H1 (cell line): ENCODE results near the gene PHACTR2. TPM values are rescaled to one million over a fixed set of nuclear protein-coding genes. Genes with fewer than 3 reads are reported as not detected.

Experiments used
- CTCF ChIA-PET: fragments of 300-600 bp; sonication (Branson Sonifier 250); formaldehyde crosslinking; loops from one replicate; lab custom pipeline; 2021; ENCODE audit not compliant: partially characterized antibody; lab: Charles Lee
- POLR2A ChIA-PET: fragments of 300-600 bp; sonication (Branson Sonifier 250); formaldehyde crosslinking; loops from one replicate; lab custom pipeline; 2021; ENCODE audit warnings: inconsistent platforms; ENCODE audit not compliant: partially characterized antibody; lab: Charles Lee
- DNase-seq, 2 experiments: peaks; one replicate each; pipeline versions ENCODE4 v3.0.0 to v3.0.0-alpha.2; 2010 to 2022; ENCODE audit warnings: low spot score in 2 of 2, low read depth in 1 of 2, mixed read lengths in 1 of 2
- FAIRE-seq: peaks from 2 replicates; lab custom pipeline; 2011; peaks lifted over from hg19 to GRCh38; lab: Jason Lieb, UNC
- H2AFZ ChIP-seq: 2 replicates; pipeline ENCODE4 v1.8.1; 2012; ENCODE audit warnings: low read length, inconsistent platforms
- H2AK5ac ChIP-seq: 2 replicates; pipeline ENCODE4 v1.6.1; 2013; ENCODE audit warnings: low read depth, low read length
- H2BK120ac ChIP-seq: replicated peaks from 2 replicates; pipeline ENCODE3; 2013; ENCODE audit warnings: low read depth, low read length, inconsistent platforms
- H2BK12ac ChIP-seq: 2 replicates; pipeline ENCODE4 v1.6.1; 2013; ENCODE audit warnings: low read depth, low read length
- H2BK15ac ChIP-seq: 2 replicates; pipeline ENCODE4 v1.6.1; 2013; ENCODE audit warnings: low read length
- H2BK20ac ChIP-seq: 2 replicates; pipeline ENCODE4 v1.6.1; 2013; ENCODE audit warnings: low read length
- H2BK5ac ChIP-seq: 2 replicates; pipeline ENCODE4 v1.6.1; 2013; ENCODE audit warnings: low read depth, low read length
- H3K14ac ChIP-seq: 2 replicates; pipeline ENCODE4 v1.6.1; 2013; ENCODE audit warnings: inconsistent platforms; ENCODE audit not compliant: insufficient read length
- H3K18ac ChIP-seq: 2 replicates; pipeline ENCODE4 v1.6.1; 2013; ENCODE audit warnings: low read length; ENCODE audit errors: extremely low read depth
- H3K23ac ChIP-seq: 2 replicates; pipeline ENCODE4 v1.6.1; 2013; ENCODE audit warnings: inconsistent platforms; ENCODE audit not compliant: insufficient read length
- H3K23me2 ChIP-seq: 2 replicates; pipeline ENCODE4 v1.6.1; 2013; ENCODE audit warnings: low read depth, low read length
- H3K27ac ChIP-seq: 2 replicates; pipeline ENCODE4 v1.6.1; 2011; ENCODE audit warnings: low read depth, low read length, inconsistent platforms
- H3K27me3 ChIP-seq, 4 experiments: replicated peaks in 1 of 4; 1 replicate in 1 of 4; 2 replicates in 3 of 4; pipeline versions ENCODE4 v1.6.1 to v1.8.1; 2011 to 2013; ENCODE audit warnings: low read length in 3 of 4, mild to moderate bottlenecking in 3 of 4, inconsistent platforms in 2 of 4, mixed read lengths in 2 of 4, moderate library complexity in 1 of 4; ENCODE audit not compliant: control insufficient read depth in 3 of 4, insufficient read depth in 3 of 4; ENCODE audit errors: extremely low read depth in 1 of 4
- H3K36me3 ChIP-seq, 4 experiments: 2 replicates each; pipeline versions ENCODE4 v1.6.1 to v1.8.1; 2011 to 2013; ENCODE audit warnings: mild to moderate bottlenecking in 4 of 4, low read length in 3 of 4, moderate library complexity in 2 of 4, control low read depth in 1 of 4, inconsistent platforms in 1 of 4; ENCODE audit not compliant: insufficient read depth in 4 of 4, control insufficient read depth in 2 of 4
- H3K4ac ChIP-seq: replicated peaks from 2 replicates; pipeline ENCODE3; 2013; ENCODE audit warnings: low read length, low read depth, mixed read lengths, inconsistent platforms; ENCODE audit not compliant: insufficient read length
- H3K4me1 ChIP-seq, 4 experiments: replicated peaks in 1 of 4; 1 replicate in 1 of 4; 2 replicates in 3 of 4; pipeline versions ENCODE4 v1.6.1 to v1.8.1; 2011 to 2013; ENCODE audit warnings: low read length in 3 of 4, inconsistent platforms in 2 of 4, mixed read lengths in 1 of 4; ENCODE audit not compliant: insufficient read depth in 4 of 4, control insufficient read depth in 3 of 4
- H3K4me2 ChIP-seq, 2 experiments: 2 replicates each; pipeline versions ENCODE4 v1.6.1 to v1.8.1; 2011 to 2013; ENCODE audit warnings: low read depth in 2 of 2, low read length in 2 of 2, control low read depth in 1 of 2, inconsistent platforms in 1 of 2, mild to moderate bottlenecking in 1 of 2; ENCODE audit not compliant: insufficient read depth in 1 of 2
- H3K4me3 ChIP-seq, 4 experiments: fragments of 200-600, 300-600 bp in 1 of 4; sonication (generic), shearing (Covaris generic), sonication (Bioruptor Twin) in 1 of 4; 2 replicates each; pipeline versions ENCODE4 v1.5.1 to v1.8.1; 2011 to 2016; ENCODE audit warnings: low read length in 4 of 4, low read depth in 3 of 4, control low read depth in 2 of 4, inconsistent platforms in 2 of 4, mild to moderate bottlenecking in 2 of 4, mixed read lengths in 1 of 4, moderate library complexity in 1 of 4; ENCODE audit not compliant: insufficient read depth in 2 of 4; ENCODE audit errors: extremely low read depth in 1 of 4
- H3K56ac ChIP-seq: replicated peaks from 2 replicates; pipeline ENCODE3; 2013; ENCODE audit warnings: low read depth, mild to moderate bottlenecking, mixed read lengths, low read length, inconsistent platforms; ENCODE audit not compliant: insufficient read length
- H3K79me1 ChIP-seq: 2 replicates; pipeline ENCODE4 v1.6.1; 2013; ENCODE audit warnings: low read depth, low read length, control low read depth
- H3K79me2 ChIP-seq, 2 experiments: 2 replicates each; pipeline versions ENCODE4 v1.6.1 to v1.8.1; 2012 to 2013; ENCODE audit warnings: low read length in 2 of 2, mild to moderate bottlenecking in 2 of 2, inconsistent platforms in 1 of 2; ENCODE audit not compliant: insufficient read depth in 2 of 2, control insufficient read depth in 1 of 2
- H3K9ac ChIP-seq, 4 experiments: replicated peaks in 1 of 4; 1 replicate in 1 of 4; 2 replicates in 3 of 4; pipeline versions ENCODE4 v1.6.1 to v1.8.1; 2011 to 2013; ENCODE audit warnings: low read depth in 3 of 4, low read length in 3 of 4, control low read depth in 2 of 4, mild to moderate bottlenecking in 2 of 4, moderate library complexity in 2 of 4, inconsistent platforms in 1 of 4; ENCODE audit errors: extremely low read depth in 1 of 4
- H3K9me3 ChIP-seq, 2 experiments: 2 replicates each; pipeline versions ENCODE4 v1.6.1 to v1.8.1; 2012 to 2013; ENCODE audit warnings: mild to moderate bottlenecking in 2 of 2, moderate library complexity in 2 of 2, control low read depth in 1 of 2, inconsistent platforms in 1 of 2, low read depth in 1 of 2, low read length in 1 of 2, mixed read lengths in 1 of 2; ENCODE audit not compliant: insufficient read depth in 2 of 2
- H4K20me1 ChIP-seq, 2 experiments: replicated peaks in 1 of 2; 2 replicates each; pipeline versions ENCODE3 to v1.8.1; 2011 to 2013; ENCODE audit warnings: inconsistent platforms in 2 of 2, low read length in 2 of 2, mild to moderate bottlenecking in 1 of 2; ENCODE audit not compliant: insufficient read depth in 2 of 2, control insufficient read depth in 1 of 2
- H4K5ac ChIP-seq: 2 replicates; pipeline ENCODE4 v1.6.1; 2013; ENCODE audit warnings: low read length, low read depth, mixed read lengths, inconsistent platforms; ENCODE audit not compliant: insufficient read length
- H4K8ac ChIP-seq: 2 replicates; pipeline ENCODE4 v1.8.0; 2013; ENCODE audit warnings: mild to moderate bottlenecking, moderate library complexity, low read length, inconsistent platforms; ENCODE audit not compliant: insufficient read depth; ENCODE audit errors: extremely low read depth
- H4K91ac ChIP-seq: replicated peaks from 2 replicates; pipeline ENCODE3; 2013; ENCODE audit warnings: low read length, mixed read lengths, inconsistent platforms; ENCODE audit not compliant: insufficient read length
- TAF1 ChIP-seq: IDR thresholded peaks from 2 replicates; pipeline ENCODE4 v1.6.1; 2011; ENCODE audit warnings: mild to moderate bottlenecking, low read depth, low read length
- TEAD4 ChIP-seq: IDR thresholded peaks from 2 replicates; pipeline ENCODE4 v1.6.1; 2012; ENCODE audit warnings: low read depth, low read length, inconsistent platforms, mixed read lengths
- WGBS, 2 experiments: shearing (Covaris generic) in 1 of 2; methylation state at CpG; one replicate each; pipeline versions ENCODE4 v1.1.6 to v1.1.7; 2013 to 2015; ENCODE audit warnings: low lambda C conversion rate in 2 of 2, mixed read lengths in 2 of 2, inconsistent platforms in 1 of 2, low coverage in 1 of 2, missing lambda C conversion rate in 1 of 2; ENCODE audit not compliant: insufficient replicate concordance in 2 of 2, insufficient coverage in 1 of 2, insufficient read length in 1 of 2; ENCODE audit errors: extremely low coverage in 1 of 2, missing lambda C conversion rate in 1 of 2; 5-methylcytosine and 5-hydroxymethylcytosine counted together
- polyA plus RNA-seq, 7 experiments: library from polyadenylated mRNA; depleted of rRNA in 3 of 7; stranded (reverse) in 5 of 7; unstranded in 2 of 7; fragments of >200 nt in 5 of 7; fragments of 200-250 nt in 2 of 7; gene quantifications; 1 replicate in 5 of 7; 2 replicates in 1 of 7; 4 replicates in 1 of 7; pipeline versions ENCODE4 v1.2.1 to v1.2.3, GENCODE V29; 2011 to 2013; ENCODE audit warnings: missing spikeins in 2 of 7, mixed read lengths in 2 of 7
- total RNA-seq: library from RNA; stranded (reverse); fragmentation: NEBNext Ultra II Directional; extraction: Animal tissue kit (Norgen Biotek cat#: 25700); gene quantifications from 2 replicates; pipeline ENCODE4 v1.2.1, GENCODE V29; 2021

Gene PHACTR2
- total and polyA plus RNA-seq, 2 of the 8 experiments (the other 6 are each of a cell fraction or from before 2014, with no cell fraction given): 16.9 to 131 TPM

- Histone ChIP-seq H3K4me2 (peak overlapping the region in 1 of 2 experiments; percentile 23; a peak in 1 of 4 replicates), H2BK20ac (peak overlapping the region; percentile 66)
- TF ChIP-seq TEAD4 (peak; percentile 33; the same call in 1 of the 2 replicates), TAF1 (no peak)
Observed at GRCh38 chr6:143743301-143744166, 65.8 kb downstream of the PHACTR2 start.

More at GRCh38 chr6:143743301-143744166, 65.8 kb downstream of the PHACTR2 start:
- Histone ChIP-seq H2BK15ac (no peak overlapping the region), H3K79me2 (peaks cover 0 to 30% of the 10 kb centered on the region in 2 experiments; a peak in 2 of 4 replicates), H3K18ac (peak overlapping the region; percentile 49), H2BK5ac (peak overlapping the region; percentile 99; the same call in 1 of the 2 replicates), H3K23ac (no peak overlapping the region), H3K9ac (peak overlapping the region in 1 of 4 experiments; percentile 24; a peak in 1 of 7 replicates), H3K56ac (no peak overlapping the region), H4K20me1 (no peaks in the 10 kb centered on the region), H3K9me3 (no peaks in the 10 kb centered on the region), H2AFZ (no peak overlapping the region), H3K36me3 (no peaks in the 10 kb centered on the region), H3K79me1 (no peaks in the 10 kb centered on the region; the same call in 1 of the 2 replicates), H4K91ac (peak overlapping the region; percentile 86), H4K5ac (no peak overlapping the region), H4K8ac (peak overlapping the region; percentile 30; the same call in 1 of the 2 replicates), H3K27me3 (no peaks in the 10 kb centered on the region), H2BK12ac (peak overlapping the region; percentile 96; the same call in 1 of the 2 replicates), H3K27ac (0 out of 2 replicates have a peak overlapping the region, but pooled peaks have one; percentile 9), H3K4me1 (peaks cover 14 to 47% (median 39%) of the 10 kb centered on the region in 4 experiments), H3K14ac (no peak overlapping the region), H3K4ac (peak overlapping the region; percentile 50), H3K23me2 (no peaks in the 10 kb centered on the region), H2AK5ac (peak overlapping the region; percentile 89; the same call in 1 of the 2 replicates), H3K4me3 (no peak overlapping the region), H2BK120ac (peak overlapping the region; percentile 81)
- 74% methylated on average over 12 of the region's 12 CpGs; no CpG with 5 or more reads in 1 of the 2 experiments for WGBS, 2 experiments
- POLR2A ChIA-PET: interaction anchor here (0.8 to 1.6 kb wide), 4 partner anchors 17 to 60 kb away, joined by 3 to 4 read pairs (median 4); no protein-coding TSS in a partner anchor
- CTCF ChIA-PET: interaction anchor here (0.8 to 2.3 kb wide), 5 partner anchors 8 to 168 kb away, joined by 3 to 6 read pairs (median 5); no protein-coding TSS in a partner anchor
- no peak for DNase-seq
- no peak for FAIRE-seq
